Activated naive CD4-positive, alpha-beta T cell treated with anti-CD3 and anti-CD28 coated beads, Interleukin-2, amount 50 U/mL, for 72 hours (primary cell): ENCODE data around the gene MRPL58. TPM values are rescaled to one million over a fixed set of nuclear protein-coding genes. Genes with fewer than 3 reads are reported as not detected.

Experiments
- ATAC-seq, 2 donors: fragments of 150-1000 bp; cut with Tn5 transposase; 2 replicates each; pipeline ENCODE4 v1.10.0; 2021; ENCODE audit warnings: mild to moderate bottlenecking in 2 of 2, moderate library complexity in 2 of 2
- DNase-seq, 2 donors: peaks; one replicate each; pipeline ENCODE4 v3.0.0; 2021 to 2022; ENCODE audit warnings: low spot score in 2 of 2
- H3K27ac Mint-ChIP-seq, 2 donors: one replicate each; pipeline ENCODE4 v1.8.0; 2022; ENCODE audit warnings: mild to moderate bottlenecking in 2 of 2, mixed read lengths in 2 of 2
- H3K36me3 Mint-ChIP-seq, 2 donors: one replicate each; pipeline ENCODE4 v1.8.0; 2022; ENCODE audit warnings: mixed read lengths in 2 of 2
- H3K9me3 Mint-ChIP-seq, 2 donors: one replicate each; pipeline ENCODE4 v1.8.0; 2022; ENCODE audit warnings: mixed read lengths in 2 of 2
- total RNA-seq, 2 donors: library from RNA; stranded (reverse); gene quantifications; one replicate each; pipeline ENCODE4 v1.2.3, GENCODE V29; 2022

MRPL58 gene
- total RNA-seq, 2 donors from 2014 or later = 29.8 to 48.1 TPM

GRCh38 chr17:75048249-75048878 is 35.9 kb downstream of the MRPL58 start:
- peak overlapping the region; percentile 85 to 96 for H3K27ac Mint-ChIP-seq
- no peaks in the 10 kb centered on the region for H3K9me3 Mint-ChIP-seq
- DNase-seq = no peak
- H3K36me3 Mint-ChIP-seq = peaks cover 11 to 23% of the 10 kb centered on the region in 2 donors
- no peak for ATAC-seq

DNA sequence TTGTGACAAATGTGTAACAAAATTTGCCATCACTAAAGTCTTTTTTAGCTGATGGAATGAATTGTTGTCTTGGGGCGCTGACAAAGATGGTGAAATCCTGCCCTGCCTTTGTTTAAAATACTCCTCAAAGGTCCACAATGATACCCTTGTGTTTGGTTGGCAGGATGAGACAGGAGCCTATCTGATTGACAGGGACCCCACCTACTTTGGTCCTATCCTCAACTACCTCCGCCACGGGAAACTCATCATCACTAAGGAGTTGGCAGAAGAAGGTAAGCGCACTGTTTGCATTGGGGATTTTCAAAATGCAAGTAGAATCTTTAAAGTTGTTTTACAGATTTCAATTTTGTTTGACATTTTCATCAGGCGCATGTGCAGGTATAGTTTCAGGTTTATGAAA is 36.6 kb downstream of the MRPL58 start:
- Mint-ChIP-seq H3K27ac (no peak overlapping the region), H3K36me3 (peaks cover 11 to 23% of the 10 kb centered on the region in 2 donors), H3K9me3 (no peaks in the 10 kb centered on the region)
- DNase-seq = no peak
- ATAC-seq = no peak

DNA sequence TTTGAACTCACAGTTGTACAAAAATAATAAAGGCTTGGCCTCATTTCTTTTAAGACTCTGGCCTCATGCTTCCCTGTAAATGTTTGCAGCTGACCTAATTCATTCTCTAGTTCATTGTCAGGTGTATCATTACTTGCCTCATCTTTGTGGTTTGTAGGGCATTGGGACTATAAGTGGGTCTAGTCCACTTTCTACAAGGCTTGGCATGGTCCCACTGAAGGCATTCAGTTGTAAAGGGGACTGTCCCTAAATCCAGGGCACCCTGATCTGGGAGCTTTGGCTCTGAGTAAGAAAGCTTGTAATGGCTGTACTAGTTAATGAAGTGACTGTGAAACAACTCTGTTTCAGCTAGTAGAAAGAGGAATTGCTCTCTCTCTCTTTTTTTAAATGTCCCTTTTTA is 37.2 kb downstream of the MRPL58 start:
- Mint-ChIP-seq H3K36me3 (peaks cover 11 to 23% of the 10 kb centered on the region in 2 donors), H3K9me3 (no peaks in the 10 kb centered on the region), H3K27ac (no peak overlapping the region)
- DNase-seq = no peak
- ATAC-seq = no peak

- no peak for DNase-seq
- Mint-ChIP-seq H3K36me3 (peaks cover 11 to 17% of the 10 kb centered on the region in 2 donors), H3K27ac (no peak overlapping the region), H3K9me3 (no peaks in the 10 kb centered on the region)
- no peak for ATAC-seq
Observed at GRCh38 chr17:75051941-75052340, 39.5 kb downstream of the MRPL58 start.

DNA sequence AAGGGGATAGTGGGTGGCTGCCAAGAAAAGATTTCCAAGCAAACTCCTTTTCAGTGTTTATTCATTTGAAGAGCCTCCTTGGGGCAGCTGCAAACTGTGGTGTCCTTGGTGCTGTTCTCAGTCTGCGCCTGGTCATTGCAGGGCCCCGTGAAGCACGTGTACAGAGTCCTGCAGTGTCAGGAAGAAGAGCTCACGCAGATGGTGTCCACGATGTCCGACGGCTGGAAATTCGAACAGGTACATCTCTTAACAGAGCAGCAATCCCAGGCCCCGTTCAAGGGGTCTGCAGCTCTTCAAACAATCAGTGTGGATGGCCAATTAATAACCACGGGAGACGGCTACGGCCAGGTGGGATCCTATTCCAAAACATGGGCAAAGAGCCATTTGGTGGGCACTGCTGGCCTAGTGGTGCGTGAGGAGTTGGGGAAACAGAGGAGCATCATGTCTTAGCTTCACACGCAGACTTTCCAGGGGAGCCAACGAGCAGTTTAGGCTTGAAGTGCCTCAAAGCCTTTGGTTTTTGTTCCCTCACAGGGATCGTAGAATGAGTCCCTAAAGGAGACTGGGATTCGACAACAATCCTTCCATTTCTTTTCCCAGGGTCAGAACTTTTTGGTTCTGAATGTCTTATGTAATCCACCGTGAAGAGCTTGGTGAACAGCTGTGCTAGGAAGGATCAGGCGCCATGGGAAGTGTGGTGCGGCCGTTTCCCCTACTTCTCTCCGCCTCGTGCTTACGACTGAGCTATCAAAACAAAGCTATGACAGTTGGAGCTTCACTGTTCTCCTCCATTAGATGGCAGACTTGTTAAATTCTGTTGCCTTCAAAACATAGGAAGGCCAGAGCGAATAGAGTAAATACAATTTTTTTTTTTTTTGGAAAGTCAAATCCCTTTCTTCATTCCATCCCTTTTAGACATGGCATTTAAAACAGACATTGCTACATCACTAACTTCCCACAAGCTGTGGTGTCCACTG is 47.2 kb downstream of the MRPL58 start:
- DNase-seq (no peak), ATAC-seq (peak in 1 of 2 donors; percentile 37)
- H3K27ac Mint-ChIP-seq = peak overlapping the region in 1 of 2 donors; percentile 85
- H3K9me3 Mint-ChIP-seq = no peaks in the 10 kb centered on the region
- peaks cover 5 to 22% of the 10 kb centered on the region in 2 donors for H3K36me3 Mint-ChIP-seq

DNA sequence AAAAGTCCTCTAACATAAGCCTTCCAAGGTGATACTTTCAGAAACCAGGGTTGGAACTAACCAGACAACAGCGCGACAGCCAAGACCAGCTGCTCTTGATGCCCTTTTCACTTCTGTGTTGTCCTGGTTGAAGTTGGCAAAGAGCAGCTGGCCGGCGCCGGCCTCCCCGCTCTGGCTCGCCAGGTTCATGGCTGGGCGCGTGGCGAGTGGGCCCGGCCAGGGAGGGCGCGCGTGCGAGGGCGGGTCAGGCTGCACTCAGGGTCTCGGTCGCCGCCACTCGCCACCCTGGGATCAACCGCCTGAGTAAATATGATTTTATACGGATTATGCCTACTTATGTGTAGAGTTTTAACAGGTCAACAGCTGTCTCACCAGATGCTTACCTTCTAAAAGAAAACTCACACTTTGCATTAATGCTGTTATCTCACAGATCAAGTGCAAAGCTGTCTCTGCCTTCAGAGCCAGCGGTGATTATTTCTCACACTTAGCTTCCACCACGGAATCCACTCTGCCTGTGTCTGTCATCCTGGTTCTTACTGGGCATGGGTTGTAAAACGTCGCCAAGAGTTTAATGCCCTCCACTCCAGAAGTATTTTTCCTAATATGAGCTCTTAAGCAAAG is 48.1 kb downstream of the MRPL58 start:
- ATAC-seq = no peak
- Mint-ChIP-seq H3K9me3 (no peaks in the 10 kb centered on the region), H3K36me3 (peaks cover 5 to 22% of the 10 kb centered on the region in 2 donors), H3K27ac (no peak overlapping the region)
- no peak for DNase-seq

GRCh38 chr17:75061055-75061438 is 48.6 kb downstream of the MRPL58 start:
- Mint-ChIP-seq H3K9me3 (no peaks in the 10 kb centered on the region), H3K36me3 (peaks cover 5 to 22% of the 10 kb centered on the region in 2 donors), H3K27ac (no peak overlapping the region)
- DNase-seq (no peak), ATAC-seq (no peak)

DNA sequence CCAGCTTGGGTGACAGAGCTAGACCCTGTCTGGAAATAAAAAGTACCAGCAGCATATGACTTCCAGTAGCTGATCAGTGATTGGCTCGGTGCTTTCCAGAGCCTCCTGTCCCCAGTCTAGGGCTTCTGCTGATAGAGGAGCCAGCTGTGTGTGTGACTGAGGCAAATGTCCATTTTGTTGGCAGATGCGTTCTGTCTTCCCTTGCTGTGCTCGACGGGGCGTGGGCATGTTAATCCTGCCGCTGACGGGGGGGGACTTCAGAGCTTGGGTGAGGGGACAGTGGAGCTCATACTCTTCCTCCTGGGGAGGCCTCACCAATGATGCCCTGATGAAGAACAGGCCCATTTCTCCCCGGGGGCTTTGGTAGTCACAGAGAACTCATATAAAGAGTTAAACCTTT is 49.1 kb downstream of the MRPL58 start:
- peak overlapping the region in 1 of 2 donors; percentile 60 for H3K27ac Mint-ChIP-seq
- H3K36me3 Mint-ChIP-seq = peaks cover 5 to 22% of the 10 kb centered on the region in 2 donors
- no peak for ATAC-seq
- H3K9me3 Mint-ChIP-seq = no peaks in the 10 kb centered on the region
- DNase-seq = no peak

GRCh38 chr17:75063201-75063600 is 50.7 kb downstream of the MRPL58 start:
- DNase-seq (no peak), ATAC-seq (no peak)
- Mint-ChIP-seq H3K27ac (no peak overlapping the region), H3K36me3 (peaks cover 5 to 22% of the 10 kb centered on the region in 2 donors), H3K9me3 (no peaks in the 10 kb centered on the region)

- DNase-seq (no peak), ATAC-seq (no peak)
- Mint-ChIP-seq H3K36me3 (peaks cover 5 to 22% of the 10 kb centered on the region in 2 donors), H3K9me3 (no peaks in the 10 kb centered on the region), H3K27ac (no peak overlapping the region)
Observed at GRCh38 chr17:75063626-75064025, 51.2 kb downstream of the MRPL58 start.

DNA sequence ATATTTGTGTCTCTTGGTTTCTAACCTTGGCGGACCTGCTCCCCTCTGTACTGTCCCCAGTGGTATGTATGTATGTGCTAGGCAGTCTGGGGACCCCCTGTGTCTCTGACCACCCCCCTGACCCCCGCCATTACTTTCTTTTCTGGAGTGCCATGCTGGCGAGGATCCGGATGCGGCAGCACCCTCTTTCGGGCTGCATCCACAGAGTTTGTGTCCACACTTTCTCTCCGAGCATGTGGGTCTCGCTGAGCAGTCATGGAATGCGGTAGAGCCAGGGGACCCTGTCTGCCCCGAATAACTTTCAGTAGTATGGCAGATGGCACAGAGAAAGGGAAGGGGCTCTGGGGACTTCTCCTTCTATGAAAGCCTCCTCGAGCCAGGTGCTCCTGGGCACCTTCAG is 51.6 kb downstream of the MRPL58 start:
- H3K9me3 Mint-ChIP-seq = no peaks in the 10 kb centered on the region
- peak overlapping the region in 1 of 2 donors; percentile 63 for H3K27ac Mint-ChIP-seq
- peaks cover 5 to 22% of the 10 kb centered on the region in 2 donors for H3K36me3 Mint-ChIP-seq
- ATAC-seq (no peak), DNase-seq (no peak)

DNA sequence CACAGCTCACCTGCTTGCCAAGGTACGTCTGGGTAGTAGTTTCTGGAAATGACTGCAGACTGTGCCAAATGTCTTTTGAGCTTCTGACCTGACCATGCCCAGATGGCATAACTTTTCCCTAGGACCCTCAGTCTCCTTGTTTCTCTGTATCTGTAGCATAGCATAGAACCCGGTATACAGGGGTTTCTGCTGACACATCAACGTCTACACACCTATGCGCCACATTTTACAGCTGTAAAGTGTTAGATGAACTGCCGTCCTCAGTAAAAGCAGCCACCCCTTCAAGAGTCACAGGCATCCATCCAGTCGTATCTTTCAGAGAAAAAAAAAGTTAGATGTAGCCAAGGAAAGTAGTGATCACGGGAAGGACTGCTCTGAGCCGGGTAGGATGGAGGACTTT is 52.0 kb downstream of the MRPL58 start:
- H3K36me3 Mint-ChIP-seq = peaks cover 5 to 20% of the 10 kb centered on the region in 2 donors
- H3K27ac Mint-ChIP-seq = peak overlapping the region in 1 of 2 donors; percentile 63
- H3K9me3 Mint-ChIP-seq = no peaks in the 10 kb centered on the region
- no peak for DNase-seq
- ATAC-seq = no peak

DNA sequence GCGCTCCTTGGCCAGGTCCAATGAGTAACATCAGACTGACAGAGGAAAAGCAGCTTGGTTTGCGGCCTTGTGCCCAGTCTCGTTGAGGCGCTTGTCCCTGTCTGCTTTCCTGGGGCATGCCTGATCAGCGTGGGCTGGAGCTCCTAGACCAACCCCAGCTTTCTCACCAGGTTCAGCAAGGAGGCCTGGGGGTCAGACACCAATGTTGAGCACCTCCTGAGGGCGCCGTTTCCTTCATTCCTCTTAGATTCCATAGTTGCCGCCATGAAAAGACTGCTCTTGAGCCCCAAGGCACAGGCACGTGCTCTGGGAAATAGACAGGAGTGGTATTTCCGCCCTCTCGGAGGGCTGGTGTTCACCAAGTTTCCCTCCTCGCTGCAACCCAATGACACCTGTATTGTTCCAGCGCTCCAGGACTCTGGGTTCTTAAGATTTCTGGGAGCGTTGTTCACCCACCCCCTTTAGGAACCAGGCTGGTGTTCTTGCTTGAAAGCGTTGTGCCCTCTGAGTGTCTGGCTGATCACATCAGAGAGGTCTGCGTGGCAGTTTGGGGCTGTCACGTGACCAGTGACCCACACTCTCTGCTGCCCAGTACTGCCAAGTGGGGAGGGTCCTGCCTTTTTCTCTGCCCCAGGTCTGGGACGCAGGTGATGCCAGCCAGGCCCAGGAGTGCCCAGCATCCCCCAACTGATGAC is 52.5 kb downstream of the MRPL58 start:
- Mint-ChIP-seq H3K9me3 (no peaks in the 10 kb centered on the region), H3K27ac (peak overlapping the region; percentile 83 to 88), H3K36me3 (peaks cover 5 to 15% of the 10 kb centered on the region in 2 donors)
- DNase-seq (no peak), ATAC-seq (no peak)

DNA sequence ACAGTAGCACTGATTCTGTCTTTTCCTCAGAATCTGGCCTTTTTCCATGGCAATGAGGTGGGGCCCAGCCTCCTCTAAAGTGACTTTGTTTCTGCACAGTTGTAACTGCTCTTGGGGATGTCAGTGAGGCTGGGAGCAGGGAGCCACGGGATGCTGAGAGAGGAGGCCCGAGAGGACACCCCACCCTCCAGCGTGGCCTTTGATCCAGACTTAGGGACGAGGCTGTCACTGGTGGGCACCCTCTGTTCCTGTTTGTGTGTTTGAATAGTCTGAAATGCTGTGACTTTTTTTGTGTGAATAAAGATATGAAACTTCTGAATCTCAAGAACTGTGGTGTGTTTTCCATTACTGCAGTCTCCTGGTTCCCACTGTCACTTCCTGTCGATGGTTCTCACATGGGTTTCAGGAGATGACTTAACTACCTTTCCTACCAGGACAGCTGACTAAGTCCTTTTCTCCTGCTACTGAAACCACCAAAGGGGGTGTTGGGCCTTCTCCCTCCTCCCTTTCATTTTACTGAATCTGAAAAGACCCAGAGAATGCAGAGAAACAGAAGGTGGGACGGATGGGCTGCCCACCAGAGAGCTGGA is 53.2 kb downstream of the MRPL58 start:
- DNase-seq = no peak
- H3K27ac Mint-ChIP-seq = peak overlapping the region; percentile 83 to 88
- peaks cover 5 to 13% of the 10 kb centered on the region in 2 donors for H3K36me3 Mint-ChIP-seq
- no peaks in the 10 kb centered on the region for H3K9me3 Mint-ChIP-seq
- ATAC-seq = peak; percentile 85 to 86

DNA sequence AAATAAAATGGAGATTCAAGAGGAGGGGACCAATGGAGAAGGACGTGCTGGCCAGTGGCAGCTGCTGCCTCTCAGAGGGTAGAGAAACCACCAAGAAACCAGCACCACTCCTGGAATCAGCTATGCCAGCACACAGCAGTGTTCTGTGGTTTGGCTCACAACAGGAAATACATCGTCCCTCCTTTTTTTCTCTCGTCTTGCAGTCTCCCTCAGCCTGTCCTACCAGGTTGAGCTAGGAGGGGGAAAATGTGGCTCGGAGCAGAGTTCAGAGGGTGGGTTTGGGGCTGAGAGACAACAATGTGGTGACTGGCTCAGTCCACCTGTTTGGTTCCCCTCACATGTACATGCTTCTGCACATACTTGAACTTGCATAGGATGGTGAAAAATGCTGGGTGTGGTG is 55.4 kb downstream of the MRPL58 start:
- ATAC-seq = peak; percentile 63 to 74
- no peak for DNase-seq
- Mint-ChIP-seq H3K27ac (peak overlapping the region; percentile 75 to 79), H3K36me3 (peaks cover 5 to 6% of the 10 kb centered on the region in 2 donors), H3K9me3 (no peaks in the 10 kb centered on the region)

DNA sequence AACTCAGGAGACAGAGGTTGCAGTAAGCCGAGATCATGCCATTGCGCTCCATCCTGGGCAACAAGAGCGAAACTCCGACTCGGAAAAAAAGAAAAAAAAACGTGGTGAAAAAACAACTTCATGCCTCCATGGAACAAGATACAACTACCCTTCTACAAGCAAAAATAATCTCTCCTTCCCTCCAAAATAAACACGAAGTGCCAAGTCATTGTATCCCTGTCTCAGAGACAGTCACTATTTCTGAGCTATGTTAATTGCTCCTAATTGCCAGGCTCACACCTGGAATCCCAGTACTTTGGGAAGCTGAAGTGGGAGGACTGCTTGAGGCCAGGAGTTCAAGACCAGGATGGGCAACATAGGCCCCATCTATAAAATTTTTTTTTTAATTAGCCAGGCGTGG is 56.3 kb downstream of the MRPL58 start:
- peaks cover 4 to 5% of the 10 kb centered on the region in 2 donors for H3K36me3 Mint-ChIP-seq
- H3K27ac Mint-ChIP-seq = no peak overlapping the region
- ATAC-seq = no peak
- no peak for DNase-seq
- no peaks in the 10 kb centered on the region for H3K9me3 Mint-ChIP-seq
